ENCODE data around the gene PRSS57. TPM values are rescaled to one million over a fixed set of nuclear protein-coding genes. Genes with fewer than 3 reads are reported as not detected.
A peak's percentile ranks its signal among the peaks of the same experiment; 100 is the strongest.

Gene PRSS57
- total and polyA plus RNA-seq, 2 of the 13 experiments (the other 11 are each of a cell fraction or from before 2014, with no cell fraction given), result 0.12 TPM; not detected in 1

- TF ChIP-seq NFE2L1 (CRISPR knock-in tag; IDR thresholded peaks at IDR 0.05; ENCODE audit: borderline replicate concordance) (no peak), JDP2 (CRISPR knock-in tag; IDR thresholded peaks at IDR 0.05; ENCODE audit: borderline replicate concordance) (no peak), ZNF260 (CRISPR knock-in tag; IDR thresholded peaks at IDR 0.05; ENCODE audit: borderline replicate concordance, low read depth) (no peak), ZNF124 (CRISPR knock-in tag; IDR thresholded peaks at IDR 0.05) (no peak), TOPORS (CRISPR knock-in tag; IDR thresholded peaks at IDR 0.05) (no peak), RBM39 (IDR thresholded peaks at IDR 0.05; ENCODE audit: low read depth, low read length, poor library complexity, severe bottlenecking) (peak; percentile 44), JUN (CRISPR knock-in tag; IDR thresholded peaks at IDR 0.05) (no peak), HDAC2 (CRISPR knock-in tag; IDR thresholded peaks at IDR 0.05) (peak; percentile 21; the same call in 1 of the 2 replicates), DMAP1 (CRISPR knock-in tag; IDR thresholded peaks at IDR 0.05) (no peak; the same call in 1 of the 2 replicates), ZNF33A (CRISPR knock-in tag; IDR thresholded peaks at IDR 0.05; ENCODE audit: borderline replicate concordance) (no peak; the same call in 1 of the 2 replicates), SIN3A (IDR thresholded peaks at IDR 0.05; ENCODE audit: borderline replicate concordance, low read depth, low read length) (peak; percentile 70; the same call in 1 of the 2 replicates), ZNF460 (CRISPR knock-in tag; IDR thresholded peaks at IDR 0.05; ENCODE audit: borderline replicate concordance) (no peak), TEAD3 (CRISPR knock-in tag; optimal IDR thresholded peaks at IDR 0.05; ENCODE audit: borderline replicate concordance) (no peak), RBFOX2 (IDR thresholded peaks at IDR 0.05; ENCODE audit: low read depth, low read length) (peak; percentile 91), BRD4 (CRISPR knock-in tag; IDR thresholded peaks at IDR 0.05) (no peak), ATF1 (CRISPR knock-in tag; IDR thresholded peaks at IDR 0.05) (no peak), NFATC3 (CRISPR knock-in tag; IDR thresholded peaks at IDR 0.05) (no peak), ATF7-NPFF (CRISPR knock-in tag; IDR thresholded peaks at IDR 0.05; ENCODE audit: low read depth) (no peak), PAXIP1 (CRISPR knock-in tag; conservative IDR thresholded peaks at IDR 0.05) (0 out of 2 replicates have a peak, but pooled peaks have one; percentile 17)
- TF ChIP-seq, protein P1, sequence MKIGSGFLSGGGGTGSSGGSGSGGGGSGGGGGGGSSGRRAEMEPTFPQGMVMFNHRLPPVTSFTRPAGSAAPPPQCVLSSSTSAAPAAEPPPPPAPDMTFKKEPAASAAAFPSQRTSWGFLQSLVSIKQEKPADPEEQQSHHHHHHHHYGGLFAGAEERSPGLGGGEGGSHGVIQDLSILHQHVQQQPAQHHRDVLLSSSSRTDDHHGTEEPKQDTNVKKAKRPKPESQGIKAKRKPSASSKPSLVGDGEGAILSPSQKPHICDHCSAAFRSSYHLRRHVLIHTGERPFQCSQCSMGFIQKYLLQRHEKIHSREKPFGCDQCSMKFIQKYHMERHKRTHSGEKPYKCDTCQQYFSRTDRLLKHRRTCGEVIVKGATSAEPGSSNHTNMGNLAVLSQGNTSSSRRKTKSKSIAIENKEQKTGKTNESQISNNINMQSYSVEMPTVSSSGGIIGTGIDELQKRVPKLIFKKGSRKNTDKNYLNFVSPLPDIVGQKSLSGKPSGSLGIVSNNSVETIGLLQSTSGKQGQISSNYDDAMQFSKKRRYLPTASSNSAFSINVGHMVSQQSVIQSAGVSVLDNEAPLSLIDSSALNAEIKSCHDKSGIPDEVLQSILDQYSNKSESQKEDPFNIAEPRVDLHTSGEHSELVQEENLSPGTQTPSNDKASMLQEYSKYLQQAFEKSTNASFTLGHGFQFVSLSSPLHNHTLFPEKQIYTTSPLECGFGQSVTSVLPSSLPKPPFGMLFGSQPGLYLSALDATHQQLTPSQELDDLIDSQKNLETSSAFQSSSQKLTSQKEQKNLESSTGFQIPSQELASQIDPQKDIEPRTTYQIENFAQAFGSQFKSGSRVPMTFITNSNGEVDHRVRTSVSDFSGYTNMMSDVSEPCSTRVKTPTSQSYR (CRISPR knock-in tag; IDR thresholded peaks at IDR 0.05; ENCODE audit: borderline replicate concordance), result peak; percentile 15; the same call in 1 of the 2 replicates
- TF ChIP-seq, protein P2, sequence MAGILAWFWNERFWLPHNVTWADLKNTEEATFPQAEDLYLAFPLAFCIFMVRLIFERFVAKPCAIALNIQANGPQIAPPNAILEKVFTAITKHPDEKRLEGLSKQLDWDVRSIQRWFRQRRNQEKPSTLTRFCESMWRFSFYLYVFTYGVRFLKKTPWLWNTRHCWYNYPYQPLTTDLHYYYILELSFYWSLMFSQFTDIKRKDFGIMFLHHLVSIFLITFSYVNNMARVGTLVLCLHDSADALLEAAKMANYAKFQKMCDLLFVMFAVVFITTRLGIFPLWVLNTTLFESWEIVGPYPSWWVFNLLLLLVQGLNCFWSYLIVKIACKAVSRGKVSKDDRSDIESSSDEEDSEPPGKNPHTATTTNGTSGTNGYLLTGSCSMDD (CRISPR knock-in tag; IDR thresholded peaks at IDR 0.05), result no peak
These were observed 32.9 kb downstream of the PRSS57 start (continued) for GRCh38 chr19:662207-662961.

All from HepG2 (cell line).